H9 (cell line): Measurements from ENCODE around the gene SETD1A. TPM values are rescaled to one million over a fixed set of nuclear protein-coding genes. Genes with fewer than 3 reads are reported as not detected.
A peak's percentile ranks its signal among the peaks of the same experiment; 100 is the strongest.

Experiments
- DNase-seq: peaks from one replicate; pipeline ENCODE4 v3.0.0-alpha.2; 2017
- H2AFZ ChIP-seq: one replicate; pipeline ENCODE4 v1.6.1; 2013; ENCODE audit warnings: mild to moderate bottlenecking, low read length, control low read depth, moderate library complexity
- H2AK5ac ChIP-seq: 2 replicates; pipeline ENCODE4 v1.6.1; 2013; ENCODE audit warnings: low read length, control low read depth, mixed read lengths; ENCODE audit not compliant: insufficient read length
- H2BK120ac ChIP-seq: one replicate; pipeline ENCODE4 v1.6.1; 2013; ENCODE audit warnings: low read depth, mild to moderate bottlenecking, low read length, control low read depth, inconsistent platforms; ENCODE audit not compliant: poor library complexity, severe bottlenecking
- H2BK12ac ChIP-seq: 2 replicates; pipeline ENCODE4 v1.6.1; 2013; ENCODE audit warnings: low read length, control low read depth, mixed read lengths, low read depth; ENCODE audit not compliant: insufficient read length
- H2BK15ac ChIP-seq: 2 replicates; pipeline ENCODE4 v1.6.1; 2013; ENCODE audit warnings: low read depth, low read length, control low read depth
- H2BK20ac ChIP-seq: one replicate; pipeline ENCODE4 v1.6.1; 2013; ENCODE audit warnings: low read depth, mild to moderate bottlenecking, low read length, control low read depth, inconsistent platforms; ENCODE audit not compliant: poor library complexity, severe bottlenecking
- H2BK5ac ChIP-seq: 2 replicates; pipeline ENCODE4 v1.6.1; 2013; ENCODE audit warnings: low read length, control low read depth, mixed read lengths; ENCODE audit not compliant: insufficient read length
- H3K14ac ChIP-seq: 2 replicates; pipeline ENCODE4 v1.6.1; 2013; ENCODE audit warnings: low read length, control low read depth; ENCODE audit not compliant: insufficient read depth
- H3K18ac ChIP-seq: 2 replicates; pipeline ENCODE4 v1.6.1; 2013; ENCODE audit warnings: low read depth, mild to moderate bottlenecking, mixed read lengths, low read length, control low read depth; ENCODE audit not compliant: insufficient read length
- H3K23ac ChIP-seq: 2 replicates; pipeline ENCODE4 v1.6.1; 2013; ENCODE audit warnings: low read length, control low read depth, mixed read lengths, low read depth; ENCODE audit not compliant: insufficient read length
- H3K23me2 ChIP-seq: 2 replicates; pipeline ENCODE4 v1.6.1; 2013; ENCODE audit warnings: low read depth, mild to moderate bottlenecking, mixed read lengths, low read length, control low read depth; ENCODE audit not compliant: insufficient read length, poor library complexity, severe bottlenecking
- H3K27ac ChIP-seq: 2 replicates; pipeline ENCODE4 v1.5.1; 2013; ENCODE audit warnings: low read length, control low read depth, mixed read lengths, low read depth; ENCODE audit not compliant: insufficient read length
- H3K27me3 ChIP-seq: 2 replicates; pipeline ENCODE4 v1.6.1; 2013; ENCODE audit warnings: low read length, control low read depth, inconsistent platforms; ENCODE audit not compliant: insufficient read depth
- H3K4ac ChIP-seq: 2 replicates; pipeline ENCODE4 v1.6.1; 2013; ENCODE audit warnings: low read depth, mild to moderate bottlenecking, control low read depth, inconsistent platforms, low read length, moderate library complexity
- H3K4me1 ChIP-seq: 2 replicates; pipeline ENCODE4 v1.6.1; 2013; ENCODE audit warnings: low read length, control low read depth, inconsistent platforms; ENCODE audit not compliant: insufficient read depth
- H3K4me2 ChIP-seq: 2 replicates; pipeline ENCODE4 v1.6.1; 2013; ENCODE audit warnings: low read length, control low read depth, mixed read lengths; ENCODE audit not compliant: insufficient read length, insufficient read depth
- H3K56ac ChIP-seq: 2 replicates; pipeline ENCODE4 v1.6.1; 2013; ENCODE audit warnings: low read depth, mild to moderate bottlenecking, mixed read lengths, low read length, control low read depth; ENCODE audit not compliant: insufficient read length
- H3K79me1 ChIP-seq: 2 replicates; pipeline ENCODE4 v1.6.1; 2013; ENCODE audit warnings: low read depth, mild to moderate bottlenecking, moderate library complexity, low read length, control low read depth, inconsistent platforms; ENCODE audit not compliant: insufficient read depth, poor library complexity, severe bottlenecking
- H3K79me2 ChIP-seq: 2 replicates; pipeline ENCODE4 v1.6.1; 2013; ENCODE audit warnings: low read length, control low read depth, inconsistent platforms; ENCODE audit not compliant: insufficient read depth
- H3K9ac ChIP-seq: 2 replicates; pipeline ENCODE4 v1.6.1; 2013; ENCODE audit warnings: low read length, control low read depth, mixed read lengths; ENCODE audit not compliant: insufficient read length; ENCODE audit errors: extremely low read depth
- H3K9me3 ChIP-seq: one replicate; pipeline ENCODE4 v1.6.1; 2013; ENCODE audit warnings: low read depth, low read length, inconsistent platforms; ENCODE audit not compliant: control insufficient read depth
- H3T11ph ChIP-seq: one replicate; pipeline ENCODE4 v1.6.1; 2013; ENCODE audit warnings: mild to moderate bottlenecking, low read length, control low read depth, inconsistent platforms
- H4K20me1 ChIP-seq: one replicate; pipeline ENCODE4 v1.6.1; 2013; ENCODE audit not compliant: control insufficient read depth, insufficient read length, insufficient read depth
- H4K5ac ChIP-seq: 2 replicates; pipeline ENCODE4 v1.6.1; 2013; ENCODE audit warnings: low read depth, mild to moderate bottlenecking, mixed read lengths, low read length, control low read depth; ENCODE audit not compliant: insufficient read length
- H4K8ac ChIP-seq: replicated peaks from 2 replicates; pipeline ENCODE4 v1.6.1; 2013; ENCODE audit warnings: low read length, control low read depth, mixed read lengths, low read depth; ENCODE audit not compliant: insufficient read length
- H4K91ac ChIP-seq: 2 replicates; pipeline ENCODE4 v1.6.1; 2013; ENCODE audit warnings: low read depth, mild to moderate bottlenecking, moderate library complexity, mixed read lengths, low read length, control low read depth; ENCODE audit not compliant: insufficient read length
- H3K27ac Mint-ChIP-seq, 3 experiments: 2 replicates in 2 of 3; 3 replicates in 1 of 3; pipeline ENCODE4 v1.8.0; 2020 to 2021; ENCODE audit warnings: mixed read lengths in 3 of 3, mild to moderate bottlenecking in 1 of 3, moderate library complexity in 1 of 3
- H3K27me3 Mint-ChIP-seq: 2 replicates; pipeline ENCODE4 v1.8.0; 2021; ENCODE audit warnings: low read depth, mild to moderate bottlenecking, moderate library complexity, mixed read lengths
- H3K36me3 Mint-ChIP-seq, 3 experiments: 2 replicates in 2 of 3; 3 replicates in 1 of 3; pipeline ENCODE4 v1.8.0; 2020 to 2021; ENCODE audit warnings: low read depth in 3 of 3, mixed read lengths in 3 of 3; ENCODE audit not compliant: insufficient read depth in 1 of 3
- H3K4me1 Mint-ChIP-seq, 2 experiments: 2 replicates each; pipeline ENCODE4 v1.8.0; 2020; ENCODE audit warnings: mixed read lengths in 2 of 2
- H3K4me3 Mint-ChIP-seq, 2 experiments: 2 replicates in 1 of 2; 3 replicates in 1 of 2; pipeline ENCODE4 v1.8.0; 2020 to 2021; ENCODE audit warnings: mild to moderate bottlenecking in 2 of 2, mixed read lengths in 2 of 2, moderate library complexity in 1 of 2
- H3K9me3 Mint-ChIP-seq, 2 experiments: 2 replicates in 1 of 2; 3 replicates in 1 of 2; pipeline ENCODE4 v1.8.0; 2020; ENCODE audit warnings: mild to moderate bottlenecking in 2 of 2, mixed read lengths in 2 of 2, moderate library complexity in 1 of 2
- WGBS: extraction: QIAGEN DNeasy Blood & Tissue Kit; methylation state at CpG from one replicate; pipeline ENCODE4 v1.1.7; 2013; ENCODE audit warnings: missing lambda C conversion rate, low lambda C conversion rate, mixed read lengths; ENCODE audit not compliant: insufficient read length; ENCODE audit errors: extremely low coverage; 5-methylcytosine and 5-hydroxymethylcytosine counted together
- long read RNA-seq: library from polyadenylated mRNA; unstranded; transcript quantifications from one replicate; pipeline ENCODE4 v2.0.0, GENCODE V29; 2020
- total RNA-seq: library from RNA; stranded (reverse); gene quantifications from 2 replicates; pipeline ENCODE4 v1.2.1, GENCODE V29; 2021
- TF ChIP-seq, protein P1 (sequence below): fragments of 200-600 bp; sonication (generic); conservative IDR thresholded peaks from 3 replicates; pipeline ENCODE4 v1.8.0; 2021; ENCODE audit warnings: antibody characterized with exemption, mild to moderate bottlenecking

SETD1A gene
- total RNA-seq, result 36.9 and 37.0 TPM in 2 replicates
- long read RNA-seq, partial matches to known transcripts, result 4 of 6 reads
- long read RNA-seq, other reads (novel, unspliced or antisense), result 1 of 6 reads

DNA sequence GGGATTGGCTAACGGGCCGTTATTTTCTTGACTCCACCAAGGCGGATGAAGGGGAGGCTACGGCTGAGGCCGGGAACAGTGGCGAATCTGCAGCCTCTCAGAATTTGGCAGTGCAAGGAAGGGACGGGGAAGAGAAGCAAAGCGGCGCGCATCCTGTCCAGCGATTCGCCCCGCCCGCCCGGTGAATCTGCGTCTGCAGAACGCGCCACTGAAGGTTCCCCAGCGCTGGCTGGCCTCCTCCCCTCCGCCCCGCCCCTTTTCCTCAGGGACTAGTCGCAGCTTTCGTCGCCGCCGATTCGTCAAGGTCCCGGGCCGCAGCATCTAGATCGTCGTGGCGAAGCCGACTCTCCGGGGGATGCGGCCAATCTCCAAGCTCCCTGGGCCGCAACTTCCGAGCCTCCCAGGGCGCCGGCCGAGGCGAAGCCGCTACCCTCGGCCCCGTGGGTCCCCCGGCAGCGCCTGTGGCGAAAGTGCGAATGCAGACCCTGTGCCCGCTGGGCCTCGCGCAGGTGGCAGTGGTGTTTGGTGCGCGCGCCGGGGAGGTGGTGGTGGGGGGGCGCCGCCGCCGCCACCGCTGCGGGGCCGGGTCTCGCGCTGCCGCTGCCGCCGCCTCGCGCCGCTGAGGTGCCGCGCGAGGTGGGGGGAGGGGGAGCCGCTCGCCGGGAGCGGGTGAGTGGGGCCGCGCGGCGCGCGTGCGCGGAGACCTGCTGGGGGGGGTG lies at the start of gene SETD1A:
Gene SETD1A, plus strand, starts transcription at position 299 of the 719 bp plus-strand sequence. CDS start 978 bp downstream, outside the sequence.
- peak; percentile 95 for DNase-seq
- Histone ChIP-seq H2BK120ac (peak within 1 kb of the TSS; percentile 90), H3K56ac (no peak within 1 kb of the TSS), H3K79me1 (peaks cover 4% of the 10 kb centered on the region), H4K8ac (no peak within 1 kb of the TSS), H3K27me3 (no peaks in the 10 kb centered on the region), H4K20me1 (no peaks in the 10 kb centered on the region), H3K18ac (peak within 1 kb of the TSS; percentile 98), H3K23me2 (no peaks in the 10 kb centered on the region), H2BK20ac (no peak within 1 kb of the TSS), H3K14ac (peak within 1 kb of the TSS; percentile 98), H4K91ac (no peak within 1 kb of the TSS), H3K4me2 (peak within 1 kb of the TSS; percentile 55), H4K5ac (no peak within 1 kb of the TSS), H3K23ac (no peak within 1 kb of the TSS), H3K4me1 (no peaks in the 10 kb centered on the region), H3K4ac (no peak within 1 kb of the TSS), H2BK5ac (no peak within 1 kb of the TSS), H3T11ph (peak within 1 kb of the TSS; percentile 78), H3K27ac (peak within 1 kb of the TSS; percentile 30), H3K9ac (peak within 1 kb of the TSS; percentile 71), H2BK15ac (no peak within 1 kb of the TSS), H2BK12ac (peak within 1 kb of the TSS; percentile 93), H3K79me2 (no peaks in the 10 kb centered on the region; the same call in 1 of the 2 replicates), H2AFZ (peak within 1 kb of the TSS; percentile 49), H3K9me3 (no peaks in the 10 kb centered on the region), H2AK5ac (no peak within 1 kb of the TSS)
- H3K27me3 Mint-ChIP-seq, result peaks cover 4% of the 10 kb centered on the region; the same call in 1 of the 2 replicates
- WGBS, result no CpG with 5 or more reads among the region's 85 CpGs
- peaks cover 28 to 42% (median 38%) of the 10 kb centered on the region in 3 experiments for H3K36me3 Mint-ChIP-seq
- H3K27ac Mint-ChIP-seq, result peak within 1 kb of the TSS; percentile 99 to 100 (median 100)
- H3K4me1 Mint-ChIP-seq, result peaks cover 6 to 15% of the 10 kb centered on the region in 2 experiments
- no peaks in the 10 kb centered on the region for H3K9me3 Mint-ChIP-seq
- H3K4me3 Mint-ChIP-seq, result peak within 1 kb of the TSS; percentile 91 to 96
- TF ChIP-seq, protein P1, sequence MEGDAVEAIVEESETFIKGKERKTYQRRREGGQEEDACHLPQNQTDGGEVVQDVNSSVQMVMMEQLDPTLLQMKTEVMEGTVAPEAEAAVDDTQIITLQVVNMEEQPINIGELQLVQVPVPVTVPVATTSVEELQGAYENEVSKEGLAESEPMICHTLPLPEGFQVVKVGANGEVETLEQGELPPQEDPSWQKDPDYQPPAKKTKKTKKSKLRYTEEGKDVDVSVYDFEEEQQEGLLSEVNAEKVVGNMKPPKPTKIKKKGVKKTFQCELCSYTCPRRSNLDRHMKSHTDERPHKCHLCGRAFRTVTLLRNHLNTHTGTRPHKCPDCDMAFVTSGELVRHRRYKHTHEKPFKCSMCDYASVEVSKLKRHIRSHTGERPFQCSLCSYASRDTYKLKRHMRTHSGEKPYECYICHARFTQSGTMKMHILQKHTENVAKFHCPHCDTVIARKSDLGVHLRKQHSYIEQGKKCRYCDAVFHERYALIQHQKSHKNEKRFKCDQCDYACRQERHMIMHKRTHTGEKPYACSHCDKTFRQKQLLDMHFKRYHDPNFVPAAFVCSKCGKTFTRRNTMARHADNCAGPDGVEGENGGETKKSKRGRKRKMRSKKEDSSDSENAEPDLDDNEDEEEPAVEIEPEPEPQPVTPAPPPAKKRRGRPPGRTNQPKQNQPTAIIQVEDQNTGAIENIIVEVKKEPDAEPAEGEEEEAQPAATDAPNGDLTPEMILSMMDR, result no peak
